Keratinocyte (primary cell): ENCODE data around the gene ODAD3. TPM values are rescaled to one million over a fixed set of nuclear protein-coding genes. Genes with fewer than 3 reads are reported as not detected.
A peak's percentile ranks its signal among the peaks of the same experiment; 100 is the strongest.

Experiments
- DNase-seq: peaks from one replicate; pipeline ENCODE4 v3.0.0-alpha.2; 2011; ENCODE audit warnings: low read depth, missing footprints, low spot score
- FAIRE-seq: peaks from 2 replicates; lab custom pipeline; 2011; peaks lifted over from hg19 to GRCh38; lab: Jason Lieb, UNC
- H2AFZ ChIP-seq: 2 replicates; pipeline ENCODE4 v1.6.0; 2012; ENCODE audit warnings: low read length, control low read depth, inconsistent platforms; ENCODE audit not compliant: control insufficient read depth
- H3K27ac ChIP-seq: 2 replicates; pipeline ENCODE4 v1.5.1; 2011; ENCODE audit warnings: low read length; ENCODE audit not compliant: control insufficient read depth, insufficient read depth
- H3K27me3 ChIP-seq: 3 replicates; pipeline ENCODE4 v1.6.0; 2011; ENCODE audit warnings: low read length; ENCODE audit not compliant: control insufficient read depth, insufficient read depth; ENCODE audit errors: extremely low read depth
- H3K36me3 ChIP-seq, 2 experiments: 2 replicates in 1 of 2; 3 replicates in 1 of 2; pipeline ENCODE4 v1.5.1; 2011; ENCODE audit warnings: low read length in 2 of 2, mild to moderate bottlenecking in 1 of 2; ENCODE audit not compliant: control insufficient read depth in 2 of 2, insufficient read depth in 2 of 2; ENCODE audit errors: extremely low read depth in 1 of 2
- H3K4me1 ChIP-seq: 3 replicates; pipeline ENCODE4 v1.5.1; 2011; ENCODE audit warnings: low read length; ENCODE audit not compliant: control insufficient read depth, insufficient read depth; ENCODE audit errors: extremely low read depth
- H3K4me2 ChIP-seq: 3 replicates; pipeline ENCODE4 v1.6.0; 2011; ENCODE audit warnings: low read depth, low read length; ENCODE audit not compliant: control insufficient read depth, insufficient read depth; ENCODE audit errors: extremely low read depth
- H3K4me3 ChIP-seq, 3 experiments: fragments of 200-600 bp in 1 of 3; sonication (generic) in 1 of 3; 2 replicates in 2 of 3; 3 replicates in 1 of 3; pipeline ENCODE4 v1.5.1; 2011 to 2016; ENCODE audit warnings: low read length in 3 of 3, mild to moderate bottlenecking in 3 of 3, control low read depth in 2 of 3, inconsistent platforms in 1 of 3, low read depth in 1 of 3, mixed read lengths in 1 of 3, mixed run types in 1 of 3, moderate library complexity in 1 of 3; ENCODE audit not compliant: control insufficient read depth in 2 of 3, insufficient read depth in 2 of 3; ENCODE audit errors: extremely low read depth in 1 of 3
- H3K79me2 ChIP-seq: 2 replicates; pipeline ENCODE4 v1.6.0; 2012; ENCODE audit warnings: low read length; ENCODE audit not compliant: control insufficient read depth, insufficient read depth
- H3K9ac ChIP-seq: 3 replicates; pipeline ENCODE4 v1.6.0; 2011; ENCODE audit warnings: low read length; ENCODE audit not compliant: control insufficient read depth, insufficient read depth; ENCODE audit errors: extremely low read depth
- H3K9me1 ChIP-seq: 3 replicates; pipeline ENCODE4 v1.6.0; 2011; ENCODE audit warnings: low read length; ENCODE audit not compliant: control insufficient read depth, insufficient read depth; ENCODE audit errors: extremely low read depth
- H3K9me3 ChIP-seq: 2 replicates; pipeline ENCODE4 v1.5.1; 2012; ENCODE audit warnings: low read depth, low read length; ENCODE audit not compliant: control insufficient read depth
- H4K20me1 ChIP-seq: 3 replicates; pipeline ENCODE4 v1.6.0; 2011; ENCODE audit warnings: low read length; ENCODE audit not compliant: control insufficient read depth, insufficient read depth; ENCODE audit errors: extremely low read depth
- EZH2 ChIP-seq: IDR thresholded peaks from one replicate; pipeline ENCODE4 v1.6.1; 2012; ENCODE audit warnings: inconsistent platforms, mild to moderate bottlenecking, low read length, moderate library complexity
- dilution Hi-C: fragments of 300-500 bp; cut with MboI; formaldehyde crosslinking; loops from one replicate; pipeline ENCODE4 v1.7.0; 2020; ENCODE audit warnings: low sequenced_read_pairs; ENCODE audit not compliant: extremely low pct_ligation_motif_present
- polyA plus RNA-seq, 5 experiments: library from polyadenylated mRNA; depleted of rRNA in 3 of 5; stranded (reverse) in 3 of 5; stranded (forward) in 1 of 5; unstranded in 1 of 5; fragments of >200 nt; gene quantifications; 1 replicate in 1 of 5; 2 replicates in 3 of 5; 3 replicates in 1 of 5; pipeline versions ENCODE4 v1.2.1 to v1.2.3, GENCODE V29; 2011 to 2012; ENCODE audit warnings: missing spikeins in 2 of 5, low read depth in 1 of 5, low replicate concordance in 1 of 5
- TF ChIP-seq, protein P1 (sequence below), 3 experiments: IDR thresholded peaks in 1 of 3; conservative IDR thresholded peaks in 1 of 3; optimal IDR thresholded peaks in 1 of 3; 2 replicates in 2 of 3; 3 replicates in 1 of 3; pipeline versions ENCODE3 to v1.5.1; 2011; ENCODE audit warnings: low read length in 3 of 3, mild to moderate bottlenecking in 3 of 3, moderate library complexity in 2 of 3, control low read depth in 1 of 3, inconsistent platforms in 1 of 3; ENCODE audit not compliant: insufficient read depth in 2 of 3; ENCODE audit errors: extremely low read depth in 1 of 3

Gene ODAD3
- polyA plus RNA-seq, 1 donor (not counting 4 experiments of a cell fraction or from before 2014, with no cell fraction given): 0.09 TPM

DNA sequence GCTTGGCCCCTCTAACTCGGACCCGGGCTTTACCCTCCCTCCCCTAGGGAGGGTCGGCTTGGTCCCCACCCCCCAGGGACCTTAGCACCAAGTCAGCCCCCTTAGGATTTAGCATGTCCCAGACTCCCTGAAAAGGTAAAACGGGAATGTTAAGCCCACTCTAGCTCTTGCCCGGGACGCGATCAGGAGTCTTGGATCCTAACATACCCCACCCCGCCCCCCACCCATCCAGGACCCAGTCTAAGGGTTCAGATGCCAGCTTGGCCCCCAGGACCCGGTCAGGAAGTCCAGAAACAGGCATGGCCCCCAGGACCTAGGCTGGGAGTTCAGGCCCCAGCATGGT lies 51.2 kb downstream of the ODAD3 start:
- H3K9me3 ChIP-seq: no peaks in the 10 kb centered on the region
- TF ChIP-seq, protein P1, sequence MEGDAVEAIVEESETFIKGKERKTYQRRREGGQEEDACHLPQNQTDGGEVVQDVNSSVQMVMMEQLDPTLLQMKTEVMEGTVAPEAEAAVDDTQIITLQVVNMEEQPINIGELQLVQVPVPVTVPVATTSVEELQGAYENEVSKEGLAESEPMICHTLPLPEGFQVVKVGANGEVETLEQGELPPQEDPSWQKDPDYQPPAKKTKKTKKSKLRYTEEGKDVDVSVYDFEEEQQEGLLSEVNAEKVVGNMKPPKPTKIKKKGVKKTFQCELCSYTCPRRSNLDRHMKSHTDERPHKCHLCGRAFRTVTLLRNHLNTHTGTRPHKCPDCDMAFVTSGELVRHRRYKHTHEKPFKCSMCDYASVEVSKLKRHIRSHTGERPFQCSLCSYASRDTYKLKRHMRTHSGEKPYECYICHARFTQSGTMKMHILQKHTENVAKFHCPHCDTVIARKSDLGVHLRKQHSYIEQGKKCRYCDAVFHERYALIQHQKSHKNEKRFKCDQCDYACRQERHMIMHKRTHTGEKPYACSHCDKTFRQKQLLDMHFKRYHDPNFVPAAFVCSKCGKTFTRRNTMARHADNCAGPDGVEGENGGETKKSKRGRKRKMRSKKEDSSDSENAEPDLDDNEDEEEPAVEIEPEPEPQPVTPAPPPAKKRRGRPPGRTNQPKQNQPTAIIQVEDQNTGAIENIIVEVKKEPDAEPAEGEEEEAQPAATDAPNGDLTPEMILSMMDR (optimal IDR thresholded peaks at IDR 0.05 in 1 of 3, IDR thresholded peaks at IDR 0.05 in 1 of 3, conservative IDR thresholded peaks at IDR 0.05 in 1 of 3; ENCODE audit: extremely low read depth in 1 of 3, insufficient read depth in 2 of 3, low read length in 3 of 3): no peak
- TF ChIP-seq EZH2: no peak
- dilution Hi-C loops: no loop called here
- FAIRE-seq (no peak), DNase-seq (no peak)
- no peaks in the 10 kb centered on the region for H3K79me2 ChIP-seq
- H3K36me3 ChIP-seq: no peaks in the 10 kb centered on the region
- peak overlapping the region; percentile 69 for H3K4me2 ChIP-seq
- H3K27me3 ChIP-seq: peaks cover 9% of the 10 kb centered on the region
- H2AFZ ChIP-seq: no peak overlapping the region
- H4K20me1 ChIP-seq: no peaks in the 10 kb centered on the region
- no peaks in the 10 kb centered on the region for H3K9me1 ChIP-seq
- no peak overlapping the region for H3K9ac ChIP-seq
- peak overlapping the region in 1 of 3 experiments; percentile 11 for H3K4me3 ChIP-seq
- H3K27ac ChIP-seq: no peak overlapping the region
- peaks cover 24% of the 10 kb centered on the region for H3K4me1 ChIP-seq

DNA sequence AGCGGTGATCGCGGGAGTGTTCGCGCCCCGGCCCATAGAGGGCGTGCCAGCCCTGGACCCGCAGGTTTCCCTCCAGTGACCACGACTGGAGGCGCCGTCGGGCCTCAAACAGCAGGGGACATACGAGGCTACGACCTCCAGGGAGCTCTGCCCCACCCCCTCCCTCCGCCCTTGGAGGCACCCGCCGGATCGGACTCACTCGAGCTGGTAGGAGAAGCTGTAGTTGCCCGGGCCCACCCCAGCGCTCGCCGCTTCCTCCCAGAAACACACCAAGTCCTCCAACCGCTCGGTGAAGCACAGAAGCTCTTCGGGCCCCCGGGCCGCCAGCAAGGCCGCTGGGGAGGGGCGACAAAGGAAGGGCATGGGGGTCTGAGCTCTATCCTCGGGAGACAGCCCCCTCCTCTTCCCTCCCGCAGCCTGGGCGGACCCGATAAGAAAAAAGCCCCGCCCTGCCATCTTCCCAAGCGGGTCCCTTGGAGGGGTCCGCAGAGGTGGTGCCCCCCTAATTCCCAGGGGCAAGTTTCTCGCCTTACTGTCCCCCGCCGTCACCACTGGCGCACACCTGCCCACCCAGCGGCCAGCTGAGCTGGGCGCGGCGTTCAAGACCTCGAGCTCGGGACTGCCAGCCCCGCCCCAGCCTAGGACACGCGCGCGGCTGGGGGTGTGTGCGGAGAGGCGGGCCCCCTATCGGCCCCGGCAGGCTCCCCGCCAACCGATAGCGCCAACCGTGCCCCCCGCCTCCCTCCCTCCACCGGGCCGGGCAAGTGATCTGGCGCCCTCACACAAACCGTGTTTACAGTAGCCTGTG lies 51.8 kb downstream of the ODAD3 start:
- no peaks in the 10 kb centered on the region for H3K36me3 ChIP-seq
- no peak overlapping the region for H3K9ac ChIP-seq
- FAIRE-seq (no peak), DNase-seq (no peak)
- H3K9me1 ChIP-seq: peaks cover 4% of the 10 kb centered on the region
- no peaks in the 10 kb centered on the region for H4K20me1 ChIP-seq
- no peak overlapping the region for H3K27ac ChIP-seq
- peaks cover 30% of the 10 kb centered on the region for H3K4me1 ChIP-seq
- H2AFZ ChIP-seq: peak overlapping the region; percentile 27
- H3K4me3 ChIP-seq: peak overlapping the region; percentile 5 to 37 (median 17)
- H3K27me3 ChIP-seq: peaks cover 9% of the 10 kb centered on the region
- H3K9me3 ChIP-seq: no peaks in the 10 kb centered on the region
- no peak for TF ChIP-seq EZH2
- TF ChIP-seq, protein P1 (optimal IDR thresholded peaks at IDR 0.05 in 1 of 3, IDR thresholded peaks at IDR 0.05 in 1 of 3, conservative IDR thresholded peaks at IDR 0.05 in 1 of 3; ENCODE audit: extremely low read depth in 1 of 3, insufficient read depth in 2 of 3, low read length in 3 of 3): peak; percentile 64 to 90 (median 90)
- dilution Hi-C loops: no loop called here
- no peaks in the 10 kb centered on the region for H3K79me2 ChIP-seq
- H3K4me2 ChIP-seq: peak overlapping the region; percentile 69
